GM23338 (cell line): ENCODE results near the gene THBS1. TPM values are rescaled to one million over a fixed set of nuclear protein-coding genes. Genes with fewer than 3 reads are reported as not detected.

Experiments
- ATAC-seq: fragments of 200-7000 bp; cut with Tn5 transposase; 3 replicates; pipeline ENCODE4 v1.9.1; 2020
- DNase-seq: peaks from one replicate; pipeline ENCODE4 v3.0.0-alpha.2; 2015; ENCODE audit warnings: low spot score
- H2AFZ ChIP-seq: fragments of 200-600 bp; sonication (generic); 2 replicates; pipeline ENCODE4 v1.8.0; 2016; ENCODE audit warnings: antibody characterized with exemption, mild to moderate bottlenecking, moderate library complexity
- H3F3A ChIP-seq: fragments of 200-600 bp; sonication (generic); replicated peaks from 2 replicates; pipeline ENCODE4 v1.8.0; 2017; ENCODE audit warnings: antibody characterized with exemption, mixed run types, low read depth
- H3K27ac ChIP-seq: fragments of 200-600 bp; sonication (generic); 2 replicates; pipeline ENCODE4 v1.6.1; 2016; ENCODE audit warnings: low read depth
- H3K27me3 ChIP-seq: fragments of 200-600 bp; sonication (generic); 2 replicates; pipeline ENCODE4 v1.8.0; 2016; ENCODE audit warnings: mild to moderate bottlenecking, mixed run types, moderate library complexity; ENCODE audit not compliant: insufficient read depth
- H3K36me3 ChIP-seq: fragments of 200-600 bp; sonication (generic); 2 replicates; pipeline ENCODE4 v1.8.0; 2016; ENCODE audit warnings: mild to moderate bottlenecking; ENCODE audit not compliant: insufficient read depth
- H3K4me1 ChIP-seq: fragments of 200-600 bp; sonication (generic); 2 replicates; pipeline ENCODE4 v1.8.0; 2016; ENCODE audit warnings: mild to moderate bottlenecking, moderate library complexity; ENCODE audit not compliant: insufficient read depth
- H3K4me2 ChIP-seq: fragments of 200-600 bp; sonication (generic); 2 replicates; pipeline ENCODE4 v1.7.1; 2017; ENCODE audit warnings: mixed run types
- H3K4me3 ChIP-seq: fragments of 200-600 bp; sonication (generic); 2 replicates; pipeline ENCODE4 v1.6.1; 2016; ENCODE audit warnings: mixed run types
- H3K79me2 ChIP-seq: fragments of 200-600 bp; sonication (generic); replicated peaks from 2 replicates; pipeline ENCODE4 v1.8.0; 2017; ENCODE audit warnings: mild to moderate bottlenecking; ENCODE audit not compliant: insufficient read depth
- H3K9me2 ChIP-seq: fragments of 200-600 bp; sonication (generic); 2 replicates; pipeline ENCODE4 v1.8.0; 2017; ENCODE audit not compliant: insufficient read depth
- H4K20me1 ChIP-seq: fragments of 200-600 bp; sonication (generic); replicated peaks from 2 replicates; pipeline ENCODE4 v1.8.0; 2017; ENCODE audit warnings: mild to moderate bottlenecking; ENCODE audit not compliant: insufficient read depth
- H3K27ac Mint-ChIP-seq: 2 replicates; pipeline ENCODE4 v1.8.0; 2020; ENCODE audit warnings: inconsistent platforms, mild to moderate bottlenecking, moderate library complexity, mixed read lengths
- H3K27me3 Mint-ChIP-seq: 3 replicates; pipeline ENCODE4 v1.8.0; 2022; ENCODE audit warnings: low read depth, mild to moderate bottlenecking, moderate library complexity, mixed read lengths, inconsistent platforms; ENCODE audit not compliant: insufficient read depth, poor library complexity
- H3K36me3 Mint-ChIP-seq: 3 replicates; pipeline ENCODE4 v1.8.0; 2021; ENCODE audit warnings: low read depth, mild to moderate bottlenecking, inconsistent platforms, moderate library complexity, mixed read lengths
- H3K4me1 Mint-ChIP-seq: 3 replicates; pipeline ENCODE4 v1.8.0; 2020; ENCODE audit warnings: mild to moderate bottlenecking, inconsistent platforms, mixed read lengths
- H3K4me3 Mint-ChIP-seq: 3 replicates; pipeline ENCODE4 v1.8.0; 2021; ENCODE audit warnings: moderate library complexity, mild to moderate bottlenecking, inconsistent platforms, mixed read lengths
- H3K9me3 Mint-ChIP-seq: 3 replicates; pipeline ENCODE4 v1.8.0; 2020; ENCODE audit warnings: moderate library complexity, mild to moderate bottlenecking, inconsistent platforms, mixed read lengths
- CREB1 ChIP-seq: fragments of 250-450 bp; sonication (Bioruptor Pico); IDR thresholded peaks from 2 replicates; pipeline ENCODE4 v1.5.0; 2020; ENCODE audit warnings: low read depth, mild to moderate bottlenecking, moderate library complexity
- EZH2 ChIP-seq: fragments of 200-600 bp; sonication (generic); IDR thresholded peaks from one replicate; pipeline ENCODE4 v1.8.0; 2017; ENCODE audit warnings: antibody characterized with exemption, mild to moderate bottlenecking, low read depth; ENCODE audit not compliant: unreplicated experiment
- EZH2phosphoT487 ChIP-seq: fragments of 200-600 bp; sonication (generic); IDR thresholded peaks from one replicate; pipeline ENCODE4 v1.8.1; 2018; ENCODE audit warnings: antibody characterized with exemption; ENCODE audit not compliant: unreplicated experiment
- JUNB ChIP-seq: IDR thresholded peaks from one replicate; pipeline ENCODE4 v1.6.1; 2016; ENCODE audit warnings: antibody characterized with exemption; ENCODE audit not compliant: unreplicated experiment
- NANOG ChIP-seq: IDR thresholded peaks from 2 replicates; pipeline ENCODE4 v1.6.1; 2016; ENCODE audit warnings: antibody characterized with exemption, borderline replicate concordance
- POLR2AphosphoS5 ChIP-seq: IDR thresholded peaks from 2 replicates; pipeline ENCODE4 v1.6.1; 2016; ENCODE audit warnings: antibody characterized with exemption, low read depth
- STAT1 ChIP-seq: IDR thresholded peaks from one replicate; pipeline ENCODE4 v1.6.1; 2016; ENCODE audit warnings: antibody characterized with exemption; ENCODE audit not compliant: unreplicated experiment
- ZNF114 ChIP-seq: fragments of 250-450 bp; sonication (Bioruptor Pico); IDR thresholded peaks from 2 replicates; pipeline ENCODE4 v1.5.0; 2020; ENCODE audit warnings: mild to moderate bottlenecking, moderate library complexity
- ZNF331 ChIP-seq: fragments of 250-450 bp; sonication (Bioruptor Pico); IDR thresholded peaks from 2 replicates; pipeline ENCODE4 v1.5.0; 2020; ENCODE audit warnings: low read depth, mild to moderate bottlenecking, moderate library complexity
- polyA plus RNA-seq: library from polyadenylated mRNA; unstranded; fragments of >200 nt; fragmentation: Nextera tagmentation; extraction: Ambion mirVana; gene quantifications from 2 replicates; pipeline ENCODE4 v1.2.1, GENCODE V29; 2016
- total RNA-seq: library from RNA; depleted of rRNA; stranded (reverse); fragments of >200 nt; shearing (Covaris generic); gene quantifications from 2 replicates; pipeline ENCODE4 v1.2.3, GENCODE V29; 2014
- TF ChIP-seq, protein P1 (sequence below): IDR thresholded peaks from 2 replicates; pipeline ENCODE4 v1.6.1; 2016; ENCODE audit warnings: antibody characterized with exemption
- TF ChIP-seq, protein P2 (sequence below): fragments of 250-450 bp; sonication (Bioruptor Pico); IDR thresholded peaks from 2 replicates; pipeline ENCODE4 v1.5.0; 2020; ENCODE audit warnings: mild to moderate bottlenecking, moderate library complexity
- TF ChIP-seq, protein P3 (sequence below): IDR thresholded peaks from one replicate; pipeline ENCODE4 v1.6.1; 2018; ENCODE audit warnings: antibody characterized with exemption; ENCODE audit not compliant: unreplicated experiment
- TF ChIP-seq, protein P4 (sequence below), 2 experiments: fragments of 200-600 bp in 1 of 2; sonication (generic) in 1 of 2; conservative IDR thresholded peaks; 2 replicates each; pipeline versions ENCODE4 v1.5.1 to v1.6.1; 2016 to 2017; ENCODE audit warnings: antibody characterized with exemption in 2 of 2, low read depth in 2 of 2, mild to moderate bottlenecking in 2 of 2, moderate library complexity in 1 of 2

The THBS1 gene
- total and polyA plus RNA-seq, 2 experiments from 2014 or later = 21.7 to 81.9 TPM

DNA sequence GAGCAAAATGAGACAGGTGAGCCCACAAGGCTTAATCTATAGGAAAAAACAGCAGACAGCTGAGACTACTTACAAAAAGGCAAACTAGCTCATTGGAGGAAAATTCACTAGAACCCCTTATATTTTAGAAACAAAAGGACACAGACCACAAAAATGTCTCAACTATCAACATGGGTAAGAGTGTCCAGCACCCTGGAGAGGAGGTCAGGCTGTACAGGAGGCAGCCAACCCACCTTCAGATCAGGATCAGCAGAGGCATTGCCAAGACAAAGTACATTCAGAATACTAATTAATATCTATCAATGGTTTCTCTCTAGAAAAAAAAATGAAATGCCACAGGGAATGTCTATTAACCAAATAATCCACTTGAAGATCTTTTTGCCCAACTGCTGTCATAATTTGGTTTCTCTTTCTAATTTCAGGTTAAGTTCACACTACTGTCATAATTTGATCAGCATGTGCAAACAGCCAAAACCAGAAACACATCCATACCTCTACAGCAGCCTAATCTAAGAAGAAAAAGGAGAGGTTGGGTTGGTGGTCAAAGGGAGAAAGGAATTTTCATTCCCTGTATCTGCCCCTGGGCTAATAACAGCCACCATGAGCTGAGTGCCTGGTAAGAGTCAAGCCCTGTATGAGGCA lies 26.0 kb upstream of the THBS1 start:
- Histone ChIP-seq H2AFZ (no peak overlapping the region; the same call in 1 of the 2 replicates), H3K9me2 (0 out of 2 replicates have a peak, but pooled peaks cover 23% of the 10 kb centered on the region), H3K4me3 (no peak overlapping the region), H3K4me1 (no peaks in the 10 kb centered on the region), H3K36me3 (no peaks in the 10 kb centered on the region), H3K27me3 (no peaks in the 10 kb centered on the region), H4K20me1 (no peaks in the 10 kb centered on the region), H3K27ac (no peak overlapping the region), H3K79me2 (no peaks in the 10 kb centered on the region), H3F3A (no peaks in the 10 kb centered on the region), H3K4me2 (no peak overlapping the region)
- Mint-ChIP-seq H3K36me3 (no peaks in the 10 kb centered on the region), H3K27ac (no peak overlapping the region), H3K4me1 (peaks cover 4% of the 10 kb centered on the region), H3K4me3 (no peak overlapping the region), H3K27me3 (peaks cover 3% of the 10 kb centered on the region), H3K9me3 (no peaks in the 10 kb centered on the region)
- ATAC-seq (no peak), DNase-seq (no peak)
- TF ChIP-seq JUNB = no peak
- no peak for TF ChIP-seq ZNF331 (CRISPR knock-in tag)
- TF ChIP-seq, protein P1, sequence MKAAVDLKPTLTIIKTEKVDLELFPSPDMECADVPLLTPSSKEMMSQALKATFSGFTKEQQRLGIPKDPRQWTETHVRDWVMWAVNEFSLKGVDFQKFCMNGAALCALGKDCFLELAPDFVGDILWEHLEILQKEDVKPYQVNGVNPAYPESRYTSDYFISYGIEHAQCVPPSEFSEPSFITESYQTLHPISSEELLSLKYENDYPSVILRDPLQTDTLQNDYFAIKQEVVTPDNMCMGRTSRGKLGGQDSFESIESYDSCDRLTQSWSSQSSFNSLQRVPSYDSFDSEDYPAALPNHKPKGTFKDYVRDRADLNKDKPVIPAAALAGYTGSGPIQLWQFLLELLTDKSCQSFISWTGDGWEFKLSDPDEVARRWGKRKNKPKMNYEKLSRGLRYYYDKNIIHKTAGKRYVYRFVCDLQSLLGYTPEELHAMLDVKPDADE = no peak
- TF ChIP-seq, protein P2, sequence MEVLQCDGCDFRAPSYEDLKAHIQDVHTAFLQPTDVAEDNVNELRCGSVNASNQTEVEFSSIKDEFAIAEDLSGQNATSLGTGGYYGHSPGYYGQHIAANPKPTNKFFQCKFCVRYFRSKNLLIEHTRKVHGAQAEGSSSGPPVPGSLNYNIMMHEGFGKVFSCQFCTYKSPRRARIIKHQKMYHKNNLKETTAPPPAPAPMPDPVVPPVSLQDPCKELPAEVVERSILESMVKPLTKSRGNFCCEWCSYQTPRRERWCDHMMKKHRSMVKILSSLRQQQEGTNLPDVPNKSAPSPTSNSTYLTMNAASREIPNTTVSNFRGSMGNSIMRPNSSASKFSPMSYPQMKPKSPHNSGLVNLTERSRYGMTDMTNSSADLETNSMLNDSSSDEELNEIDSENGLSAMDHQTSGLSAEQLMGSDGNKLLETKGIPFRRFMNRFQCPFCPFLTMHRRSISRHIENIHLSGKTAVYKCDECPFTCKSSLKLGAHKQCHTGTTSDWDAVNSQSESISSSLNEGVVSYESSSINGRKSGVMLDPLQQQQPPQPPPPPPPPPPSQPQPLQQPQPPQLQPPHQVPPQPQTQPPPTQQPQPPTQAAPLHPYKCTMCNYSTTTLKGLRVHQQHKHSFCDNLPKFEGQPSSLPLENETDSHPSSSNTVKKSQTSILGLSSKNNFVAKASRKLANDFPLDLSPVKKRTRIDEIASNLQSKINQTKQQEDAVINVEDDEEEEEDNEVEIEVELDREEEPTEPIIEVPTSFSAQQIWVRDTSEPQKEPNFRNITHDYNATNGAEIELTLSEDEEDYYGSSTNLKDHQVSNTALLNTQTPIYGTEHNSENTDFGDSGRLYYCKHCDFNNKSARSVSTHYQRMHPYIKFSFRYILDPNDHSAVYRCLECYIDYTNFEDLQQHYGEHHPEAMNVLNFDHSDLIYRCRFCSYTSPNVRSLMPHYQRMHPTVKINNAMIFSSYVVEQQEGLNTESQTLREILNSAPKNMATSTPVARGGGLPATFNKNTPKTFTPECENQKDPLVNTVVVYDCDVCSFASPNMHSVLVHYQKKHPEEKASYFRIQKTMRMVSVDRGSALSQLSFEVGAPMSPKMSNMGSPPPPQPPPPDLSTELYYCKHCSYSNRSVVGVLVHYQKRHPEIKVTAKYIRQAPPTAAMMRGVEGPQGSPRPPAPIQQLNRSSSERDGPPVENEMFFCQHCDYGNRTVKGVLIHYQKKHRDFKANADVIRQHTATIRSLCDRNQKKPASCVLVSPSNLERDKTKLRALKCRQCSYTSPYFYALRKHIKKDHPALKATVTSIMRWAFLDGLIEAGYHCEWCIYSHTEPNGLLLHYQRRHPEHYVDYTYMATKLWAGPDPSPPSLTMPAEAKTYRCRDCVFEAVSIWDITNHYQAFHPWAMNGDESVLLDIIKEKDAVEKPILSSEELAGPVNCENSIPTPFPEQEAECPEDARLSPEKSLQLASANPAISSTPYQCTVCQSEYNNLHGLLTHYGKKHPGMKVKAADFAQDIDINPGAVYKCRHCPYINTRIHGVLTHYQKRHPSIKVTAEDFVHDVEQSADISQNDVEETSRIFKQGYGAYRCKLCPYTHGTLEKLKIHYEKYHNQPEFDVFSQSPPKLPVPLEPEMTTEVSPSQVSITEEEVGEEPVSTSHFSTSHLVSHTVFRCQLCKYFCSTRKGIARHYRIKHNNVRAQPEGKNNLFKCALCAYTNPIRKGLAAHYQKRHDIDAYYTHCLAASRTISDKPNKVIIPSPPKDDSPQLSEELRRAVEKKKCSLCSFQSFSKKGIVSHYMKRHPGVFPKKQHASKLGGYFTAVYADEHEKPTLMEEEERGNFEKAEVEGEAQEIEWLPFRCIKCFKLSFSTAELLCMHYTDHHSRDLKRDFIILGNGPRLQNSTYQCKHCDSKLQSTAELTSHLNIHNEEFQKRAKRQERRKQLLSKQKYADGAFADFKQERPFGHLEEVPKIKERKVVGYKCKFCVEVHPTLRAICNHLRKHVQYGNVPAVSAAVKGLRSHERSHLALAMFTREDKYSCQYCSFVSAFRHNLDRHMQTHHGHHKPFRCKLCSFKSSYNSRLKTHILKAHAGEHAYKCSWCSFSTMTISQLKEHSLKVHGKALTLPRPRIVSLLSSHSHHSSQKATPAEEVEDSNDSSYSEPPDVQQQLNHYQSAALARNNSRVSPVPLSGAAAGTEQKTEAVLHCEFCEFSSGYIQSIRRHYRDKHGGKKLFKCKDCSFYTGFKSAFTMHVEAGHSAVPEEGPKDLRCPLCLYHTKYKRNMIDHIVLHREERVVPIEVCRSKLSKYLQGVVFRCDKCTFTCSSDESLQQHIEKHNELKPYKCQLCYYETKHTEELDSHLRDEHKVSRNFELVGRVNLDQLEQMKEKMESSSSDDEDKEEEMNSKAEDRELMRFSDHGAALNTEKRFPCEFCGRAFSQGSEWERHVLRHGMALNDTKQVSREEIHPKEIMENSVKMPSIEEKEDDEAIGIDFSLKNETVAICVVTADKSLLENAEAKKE = no peak
- no peak for TF ChIP-seq ZNF114 (CRISPR knock-in tag)
- no peak for TF ChIP-seq NANOG
- TF ChIP-seq STAT1 = no peak
- TF ChIP-seq, protein P3, sequence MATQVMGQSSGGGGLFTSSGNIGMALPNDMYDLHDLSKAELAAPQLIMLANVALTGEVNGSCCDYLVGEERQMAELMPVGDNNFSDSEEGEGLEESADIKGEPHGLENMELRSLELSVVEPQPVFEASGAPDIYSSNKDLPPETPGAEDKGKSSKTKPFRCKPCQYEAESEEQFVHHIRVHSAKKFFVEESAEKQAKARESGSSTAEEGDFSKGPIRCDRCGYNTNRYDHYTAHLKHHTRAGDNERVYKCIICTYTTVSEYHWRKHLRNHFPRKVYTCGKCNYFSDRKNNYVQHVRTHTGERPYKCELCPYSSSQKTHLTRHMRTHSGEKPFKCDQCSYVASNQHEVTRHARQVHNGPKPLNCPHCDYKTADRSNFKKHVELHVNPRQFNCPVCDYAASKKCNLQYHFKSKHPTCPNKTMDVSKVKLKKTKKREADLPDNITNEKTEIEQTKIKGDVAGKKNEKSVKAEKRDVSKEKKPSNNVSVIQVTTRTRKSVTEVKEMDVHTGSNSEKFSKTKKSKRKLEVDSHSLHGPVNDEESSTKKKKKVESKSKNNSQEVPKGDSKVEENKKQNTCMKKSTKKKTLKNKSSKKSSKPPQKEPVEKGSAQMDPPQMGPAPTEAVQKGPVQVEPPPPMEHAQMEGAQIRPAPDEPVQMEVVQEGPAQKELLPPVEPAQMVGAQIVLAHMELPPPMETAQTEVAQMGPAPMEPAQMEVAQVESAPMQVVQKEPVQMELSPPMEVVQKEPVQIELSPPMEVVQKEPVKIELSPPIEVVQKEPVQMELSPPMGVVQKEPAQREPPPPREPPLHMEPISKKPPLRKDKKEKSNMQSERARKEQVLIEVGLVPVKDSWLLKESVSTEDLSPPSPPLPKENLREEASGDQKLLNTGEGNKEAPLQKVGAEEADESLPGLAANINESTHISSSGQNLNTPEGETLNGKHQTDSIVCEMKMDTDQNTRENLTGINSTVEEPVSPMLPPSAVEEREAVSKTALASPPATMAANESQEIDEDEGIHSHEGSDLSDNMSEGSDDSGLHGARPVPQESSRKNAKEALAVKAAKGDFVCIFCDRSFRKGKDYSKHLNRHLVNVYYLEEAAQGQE = no peak
- TF ChIP-seq, protein P4, sequence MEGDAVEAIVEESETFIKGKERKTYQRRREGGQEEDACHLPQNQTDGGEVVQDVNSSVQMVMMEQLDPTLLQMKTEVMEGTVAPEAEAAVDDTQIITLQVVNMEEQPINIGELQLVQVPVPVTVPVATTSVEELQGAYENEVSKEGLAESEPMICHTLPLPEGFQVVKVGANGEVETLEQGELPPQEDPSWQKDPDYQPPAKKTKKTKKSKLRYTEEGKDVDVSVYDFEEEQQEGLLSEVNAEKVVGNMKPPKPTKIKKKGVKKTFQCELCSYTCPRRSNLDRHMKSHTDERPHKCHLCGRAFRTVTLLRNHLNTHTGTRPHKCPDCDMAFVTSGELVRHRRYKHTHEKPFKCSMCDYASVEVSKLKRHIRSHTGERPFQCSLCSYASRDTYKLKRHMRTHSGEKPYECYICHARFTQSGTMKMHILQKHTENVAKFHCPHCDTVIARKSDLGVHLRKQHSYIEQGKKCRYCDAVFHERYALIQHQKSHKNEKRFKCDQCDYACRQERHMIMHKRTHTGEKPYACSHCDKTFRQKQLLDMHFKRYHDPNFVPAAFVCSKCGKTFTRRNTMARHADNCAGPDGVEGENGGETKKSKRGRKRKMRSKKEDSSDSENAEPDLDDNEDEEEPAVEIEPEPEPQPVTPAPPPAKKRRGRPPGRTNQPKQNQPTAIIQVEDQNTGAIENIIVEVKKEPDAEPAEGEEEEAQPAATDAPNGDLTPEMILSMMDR (conservative IDR thresholded peaks at IDR 0.05; ENCODE audit: low read depth in 2 of 2) = no peak
- TF ChIP-seq EZH2phosphoT487 = no peak
- TF ChIP-seq EZH2 = no peak
- no peak for TF ChIP-seq CREB1 (CRISPR knock-in tag)
- TF ChIP-seq POLR2AphosphoS5 = no peak
